ENCODE results near the gene HPN.
A peak's percentile ranks its signal among the peaks of the same experiment; 100 is the strongest.

DNA sequence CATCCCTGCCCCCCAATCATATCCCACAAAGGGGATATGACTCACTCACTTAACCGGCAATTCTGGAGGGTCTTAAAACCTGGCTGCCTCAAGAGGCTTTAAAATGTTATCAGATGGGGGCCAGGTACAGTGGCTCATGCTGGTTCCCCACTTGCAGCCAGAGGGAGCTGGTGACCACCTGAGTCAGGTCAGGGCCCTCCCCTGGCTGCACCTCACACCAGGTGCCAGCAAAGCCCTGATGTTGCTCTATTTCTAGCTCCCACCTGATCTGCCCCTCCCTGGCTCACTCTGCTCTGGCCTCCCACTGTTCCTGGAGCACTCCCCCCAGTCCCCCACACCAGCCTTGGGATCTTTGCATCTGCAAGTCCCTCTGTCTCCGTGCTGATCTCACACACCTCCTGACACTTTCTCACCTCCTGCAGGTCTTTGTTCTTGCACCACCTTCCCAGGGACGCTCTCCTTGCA lies 14.2 kb downstream of the HPN start:
- TF ChIP-seq, protein P1, sequence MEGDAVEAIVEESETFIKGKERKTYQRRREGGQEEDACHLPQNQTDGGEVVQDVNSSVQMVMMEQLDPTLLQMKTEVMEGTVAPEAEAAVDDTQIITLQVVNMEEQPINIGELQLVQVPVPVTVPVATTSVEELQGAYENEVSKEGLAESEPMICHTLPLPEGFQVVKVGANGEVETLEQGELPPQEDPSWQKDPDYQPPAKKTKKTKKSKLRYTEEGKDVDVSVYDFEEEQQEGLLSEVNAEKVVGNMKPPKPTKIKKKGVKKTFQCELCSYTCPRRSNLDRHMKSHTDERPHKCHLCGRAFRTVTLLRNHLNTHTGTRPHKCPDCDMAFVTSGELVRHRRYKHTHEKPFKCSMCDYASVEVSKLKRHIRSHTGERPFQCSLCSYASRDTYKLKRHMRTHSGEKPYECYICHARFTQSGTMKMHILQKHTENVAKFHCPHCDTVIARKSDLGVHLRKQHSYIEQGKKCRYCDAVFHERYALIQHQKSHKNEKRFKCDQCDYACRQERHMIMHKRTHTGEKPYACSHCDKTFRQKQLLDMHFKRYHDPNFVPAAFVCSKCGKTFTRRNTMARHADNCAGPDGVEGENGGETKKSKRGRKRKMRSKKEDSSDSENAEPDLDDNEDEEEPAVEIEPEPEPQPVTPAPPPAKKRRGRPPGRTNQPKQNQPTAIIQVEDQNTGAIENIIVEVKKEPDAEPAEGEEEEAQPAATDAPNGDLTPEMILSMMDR (IDR thresholded peaks at IDR 0.05; ENCODE audit: borderline replicate concordance, extremely low read depth, low read length, poor library complexity, severe bottlenecking) = peak; percentile 26
- TF ChIP-seq EZH2 (IDR thresholded peaks at IDR 0.05; ENCODE audit: borderline replicate concordance, low read depth, low read length, severe bottlenecking) = no peak

Data from DND-41 (cell line).